GM18499 (cell line): Measurements from ENCODE around the gene PLEKHA6.

Source experiments
- ATAC-seq: cut with Tn5 transposase; IDR thresholded peaks from one replicate; pipeline ENCODE4 v1.9.1; 2021; ENCODE audit warnings: moderate number of reproducible peaks; ENCODE audit not compliant: insufficient read depth, unreplicated experiment

Gene PLEKHA6

GRCh38 chr1:204357551-204358490 is 1.9 kb downstream of the PLEKHA6 start:
- ATAC-seq: no peak

GRCh38 chr1:204356997-204357396 is 2.7 kb downstream of the PLEKHA6 start:
- ATAC-seq: no peak

- no peak for ATAC-seq
Measured at GRCh38 chr1:204355913-204356312, 3.8 kb downstream of the PLEKHA6 start.

GRCh38 chr1:204354579-204354978 is 5.2 kb downstream of the PLEKHA6 start:
- no peak for ATAC-seq

- no peak for ATAC-seq
Measured at GRCh38 chr1:204353213-204353910, 6.4 kb downstream of the PLEKHA6 start.

- no peak for ATAC-seq
Measured at GRCh38 chr1:204350857-204351573, 8.7 kb downstream of the PLEKHA6 start.

- ATAC-seq: no peak
Measured at GRCh38 chr1:204350312-204350711, 9.4 kb downstream of the PLEKHA6 start.

GRCh38 chr1:204349602-204350001 is 10.1 kb downstream of the PLEKHA6 start:
- ATAC-seq: no peak

- no peak for ATAC-seq
Measured at GRCh38 chr1:204348722-204349121, 11.0 kb downstream of the PLEKHA6 start.

GRCh38 chr1:204348242-204348641 is 11.5 kb downstream of the PLEKHA6 start:
- no peak for ATAC-seq

- no peak for ATAC-seq
Measured at GRCh38 chr1:204345941-204346645, 13.6 kb downstream of the PLEKHA6 start.

- no peak for ATAC-seq
Measured at GRCh38 chr1:204345438-204345841, 14.3 kb downstream of the PLEKHA6 start.

GRCh38 chr1:204344665-204345355 is 14.9 kb downstream of the PLEKHA6 start:
- no peak for ATAC-seq

GRCh38 chr1:204343802-204344201 is 15.9 kb downstream of the PLEKHA6 start:
- no peak for ATAC-seq

GRCh38 chr1:204343247-204343646 is 16.5 kb downstream of the PLEKHA6 start:
- ATAC-seq: no peak

- no peak for ATAC-seq
Measured at GRCh38 chr1:204342310-204342709, 17.4 kb downstream of the PLEKHA6 start.

- no peak for ATAC-seq
Measured at GRCh38 chr1:204341380-204341779, 18.3 kb downstream of the PLEKHA6 start.

GRCh38 chr1:204340081-204340889 is 19.4 kb downstream of the PLEKHA6 start:
- ATAC-seq: no peak

GRCh38 chr1:204339541-204339940 is 20.2 kb downstream of the PLEKHA6 start:
- ATAC-seq: no peak
